Retinal pigment epithelial cell (primary cell): ENCODE results near the gene GLRA1.

Experiments used
- DNase-seq: peaks from one replicate; pipeline ENCODE4 v3.0.0-alpha.2; 2010; ENCODE audit warnings: low read depth
- H3K4me3 ChIP-seq: 2 replicates; pipeline ENCODE4 v1.5.1; 2011; ENCODE audit warnings: mild to moderate bottlenecking, low read length, control low read depth, moderate library complexity
- TF ChIP-seq, protein P1 (sequence below): conservative IDR thresholded peaks from 2 replicates; pipeline ENCODE4 v1.5.1; 2011; ENCODE audit warnings: low read depth, low read length, control low read depth, inconsistent platforms

The GLRA1 gene

DNA sequence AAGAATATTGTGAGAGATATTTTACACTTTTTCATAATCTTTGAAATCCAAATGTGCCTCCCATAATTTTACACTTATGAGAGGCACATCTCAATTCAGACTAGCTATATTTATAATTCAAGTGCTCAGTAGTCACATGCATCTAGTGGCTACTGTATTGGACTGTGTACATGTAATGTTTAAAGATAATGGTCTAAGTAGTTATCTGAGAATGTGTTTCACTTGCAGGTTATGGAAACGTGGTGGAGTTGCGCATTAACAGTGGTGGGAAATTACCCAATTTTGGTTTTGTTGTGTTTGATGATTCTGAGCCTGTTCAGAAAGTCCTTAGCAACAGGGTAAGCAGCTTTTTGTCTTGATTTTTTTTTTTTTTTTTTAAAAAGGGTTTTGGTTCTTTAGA lies 124.1 kb downstream of the GLRA1 start:
- DNase-seq, result no peak

DNA sequence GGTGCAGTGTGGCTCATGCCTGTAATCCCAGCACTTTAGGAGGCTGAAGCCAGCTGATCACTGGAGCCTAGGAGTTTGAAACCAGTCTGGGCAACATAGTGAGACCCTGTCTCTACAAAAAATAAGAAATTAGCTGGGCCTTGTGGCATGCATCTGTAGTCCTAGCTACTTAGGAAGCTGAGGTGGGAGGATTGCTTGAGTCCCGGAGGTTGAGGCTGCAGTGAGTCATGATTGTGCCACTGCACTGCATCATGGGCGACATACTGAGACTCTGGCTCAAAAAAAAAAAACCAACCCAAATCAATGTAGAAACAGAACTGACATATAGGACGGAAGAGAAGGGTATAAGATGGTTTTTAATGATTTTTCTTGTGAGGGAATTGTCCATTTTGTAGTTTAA lies 125.2 kb downstream of the GLRA1 start:
- TF ChIP-seq, protein P1, sequence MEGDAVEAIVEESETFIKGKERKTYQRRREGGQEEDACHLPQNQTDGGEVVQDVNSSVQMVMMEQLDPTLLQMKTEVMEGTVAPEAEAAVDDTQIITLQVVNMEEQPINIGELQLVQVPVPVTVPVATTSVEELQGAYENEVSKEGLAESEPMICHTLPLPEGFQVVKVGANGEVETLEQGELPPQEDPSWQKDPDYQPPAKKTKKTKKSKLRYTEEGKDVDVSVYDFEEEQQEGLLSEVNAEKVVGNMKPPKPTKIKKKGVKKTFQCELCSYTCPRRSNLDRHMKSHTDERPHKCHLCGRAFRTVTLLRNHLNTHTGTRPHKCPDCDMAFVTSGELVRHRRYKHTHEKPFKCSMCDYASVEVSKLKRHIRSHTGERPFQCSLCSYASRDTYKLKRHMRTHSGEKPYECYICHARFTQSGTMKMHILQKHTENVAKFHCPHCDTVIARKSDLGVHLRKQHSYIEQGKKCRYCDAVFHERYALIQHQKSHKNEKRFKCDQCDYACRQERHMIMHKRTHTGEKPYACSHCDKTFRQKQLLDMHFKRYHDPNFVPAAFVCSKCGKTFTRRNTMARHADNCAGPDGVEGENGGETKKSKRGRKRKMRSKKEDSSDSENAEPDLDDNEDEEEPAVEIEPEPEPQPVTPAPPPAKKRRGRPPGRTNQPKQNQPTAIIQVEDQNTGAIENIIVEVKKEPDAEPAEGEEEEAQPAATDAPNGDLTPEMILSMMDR, result no peak
- no peak for DNase-seq
- H3K4me3 ChIP-seq, result no peak overlapping the region

More for the DNA sequence above, 124.1 kb downstream of the GLRA1 start:
- H3K4me3 ChIP-seq, result no peak overlapping the region
- TF ChIP-seq, protein P1, result no peak

DNA sequence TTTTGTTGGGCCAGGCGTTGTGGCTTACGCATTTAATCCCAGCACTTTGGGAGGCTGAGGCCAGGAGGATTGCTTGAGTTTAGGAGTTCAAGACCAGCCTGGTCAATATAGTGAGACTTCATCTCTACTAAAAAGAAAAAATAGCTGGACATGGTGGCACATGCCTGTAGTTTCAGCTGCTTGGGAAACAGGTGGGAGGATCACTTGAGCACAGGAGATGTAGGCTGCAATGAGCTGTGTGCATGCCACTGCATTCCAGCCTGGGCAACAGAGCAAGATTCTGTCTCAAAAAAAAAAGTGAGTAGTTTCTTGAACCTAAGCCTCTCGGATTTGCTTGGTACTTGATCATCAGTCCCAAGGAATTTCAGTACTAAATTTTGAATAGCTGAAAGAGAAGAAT lies 126.0 kb downstream of the GLRA1 start:
- no peak overlapping the region for H3K4me3 ChIP-seq
- no peak for DNase-seq
- TF ChIP-seq, protein P1, result no peak

DNA sequence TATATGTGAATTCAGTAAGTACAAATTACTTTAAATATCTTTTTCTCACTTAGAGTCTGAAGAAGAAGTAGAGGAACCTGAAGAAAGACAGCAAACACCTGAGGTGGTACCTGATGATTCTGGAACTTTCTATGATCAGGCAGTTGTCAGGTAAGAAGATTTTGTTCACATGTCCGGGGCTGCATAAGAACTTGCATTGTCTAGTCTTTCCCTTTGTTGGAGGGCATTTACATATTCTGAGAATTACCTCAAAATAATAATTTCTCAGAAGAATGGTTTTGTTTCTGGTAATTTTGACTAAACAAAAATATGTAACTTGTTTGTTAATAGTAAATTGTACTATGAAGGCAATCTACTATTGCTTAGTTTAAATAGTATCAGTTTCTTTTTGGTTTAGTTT lies 129.2 kb downstream of the GLRA1 start:
- no peak for DNase-seq
- TF ChIP-seq, protein P1, result no peak
- no peak overlapping the region for H3K4me3 ChIP-seq

DNA sequence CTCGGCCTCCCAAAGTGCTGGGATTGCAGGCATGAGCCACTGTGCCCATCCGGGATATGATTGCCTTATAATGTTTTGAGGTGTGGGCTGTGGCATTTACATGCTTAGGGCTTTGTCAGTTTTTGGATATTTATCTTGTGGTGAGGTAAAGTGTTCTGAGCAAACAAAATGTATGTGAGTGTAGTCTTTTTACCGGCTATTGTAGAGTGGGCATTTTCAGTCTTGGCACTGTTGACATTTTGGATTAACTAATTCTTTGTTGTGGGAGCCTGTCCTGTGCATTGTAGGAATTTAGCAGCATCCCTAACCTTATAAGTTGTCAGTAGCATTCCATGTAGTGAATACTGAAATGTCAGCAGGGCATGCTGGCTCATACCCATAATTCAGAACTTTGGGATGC lies 131.3 kb downstream of the GLRA1 start:
- TF ChIP-seq, protein P1, result no peak
- no peak for DNase-seq

DNA sequence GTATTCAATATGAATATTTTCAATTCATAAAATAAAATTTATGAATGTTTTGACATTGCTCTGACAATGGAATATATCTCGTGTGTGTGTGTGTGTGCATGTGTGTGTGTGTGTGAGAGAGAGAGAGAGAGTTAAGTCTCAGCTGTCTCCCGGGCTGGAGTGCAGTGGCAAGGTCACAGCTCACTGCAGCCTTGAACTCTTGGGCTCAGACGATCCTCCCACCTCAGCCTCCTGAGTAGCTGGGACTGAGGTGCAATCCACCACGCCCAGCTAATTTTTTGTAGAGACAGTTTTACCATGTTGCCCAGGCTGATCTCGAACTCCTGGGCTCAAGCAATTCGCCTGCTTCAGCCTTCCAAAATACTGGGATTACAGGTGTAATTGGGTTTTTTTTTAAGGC lies 136.8 kb downstream of the GLRA1 start:
- TF ChIP-seq, protein P1, result no peak
- no peak for DNase-seq
- no peak overlapping the region for H3K4me3 ChIP-seq

More for the DNA sequence above, 131.3 kb downstream of the GLRA1 start:
- no peak overlapping the region for H3K4me3 ChIP-seq

DNA sequence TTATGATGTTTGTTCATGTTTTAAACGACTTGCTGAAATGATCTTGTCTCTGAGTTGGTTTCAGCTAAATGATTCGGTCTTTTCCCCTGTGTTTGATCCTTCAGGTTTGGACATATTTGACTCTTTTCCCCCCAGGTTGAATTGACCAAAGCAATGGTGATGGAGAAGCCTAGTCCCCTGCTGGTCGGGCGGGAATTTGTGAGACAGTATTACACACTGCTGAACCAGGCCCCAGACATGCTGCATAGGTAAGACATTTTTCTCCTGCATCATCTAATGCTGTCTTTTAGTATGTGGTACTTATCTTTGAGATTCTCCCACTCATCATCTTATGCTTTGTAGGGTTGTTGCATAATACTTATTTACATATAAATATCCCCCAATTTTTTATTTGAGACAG lies 138.2 kb downstream of the GLRA1 start:
- H3K4me3 ChIP-seq, result no peak overlapping the region
- no peak for DNase-seq
- TF ChIP-seq, protein P1, result no peak
